ENCODE data around the gene DRC7. TPM values are rescaled to one million over a fixed set of nuclear protein-coding genes. Genes with fewer than 3 reads are reported as not detected.

Gene DRC7
- total and polyA plus RNA-seq, 10 donors: 0.03 to 2.1 (median 0.15) TPM; not detected in 4

DNA sequence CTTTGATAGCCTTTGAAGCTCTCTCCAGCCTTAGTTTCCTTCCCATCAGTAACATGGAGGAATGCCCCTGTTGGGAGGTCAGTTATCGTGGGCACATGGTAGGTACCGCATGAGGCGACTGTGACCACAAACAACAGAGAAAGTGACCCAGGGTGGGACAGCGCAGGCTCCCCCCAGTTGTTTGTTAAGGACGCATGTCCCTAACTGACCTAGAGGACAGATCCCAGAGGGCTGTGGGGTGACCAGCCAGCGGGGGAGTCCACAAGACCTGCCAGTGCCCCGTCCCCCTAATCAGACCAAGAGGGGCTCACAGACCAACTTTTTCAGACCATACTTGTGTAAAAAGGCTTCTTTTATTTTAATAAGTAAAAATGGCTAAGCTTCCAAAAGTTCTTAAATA, 63.3 kb downstream of the DRC7 start:
- H3K27me3 ChIP-seq (replicated peaks in 1 of 7): no peaks in the 10 kb centered on the region
- TF ChIP-seq POLR2A (IDR thresholded peaks at IDR 0.05): no peak
- no peak for TF ChIP-seq POLR2AphosphoS5 (IDR thresholded peaks at IDR 0.05)
- TF ChIP-seq, protein P1, sequence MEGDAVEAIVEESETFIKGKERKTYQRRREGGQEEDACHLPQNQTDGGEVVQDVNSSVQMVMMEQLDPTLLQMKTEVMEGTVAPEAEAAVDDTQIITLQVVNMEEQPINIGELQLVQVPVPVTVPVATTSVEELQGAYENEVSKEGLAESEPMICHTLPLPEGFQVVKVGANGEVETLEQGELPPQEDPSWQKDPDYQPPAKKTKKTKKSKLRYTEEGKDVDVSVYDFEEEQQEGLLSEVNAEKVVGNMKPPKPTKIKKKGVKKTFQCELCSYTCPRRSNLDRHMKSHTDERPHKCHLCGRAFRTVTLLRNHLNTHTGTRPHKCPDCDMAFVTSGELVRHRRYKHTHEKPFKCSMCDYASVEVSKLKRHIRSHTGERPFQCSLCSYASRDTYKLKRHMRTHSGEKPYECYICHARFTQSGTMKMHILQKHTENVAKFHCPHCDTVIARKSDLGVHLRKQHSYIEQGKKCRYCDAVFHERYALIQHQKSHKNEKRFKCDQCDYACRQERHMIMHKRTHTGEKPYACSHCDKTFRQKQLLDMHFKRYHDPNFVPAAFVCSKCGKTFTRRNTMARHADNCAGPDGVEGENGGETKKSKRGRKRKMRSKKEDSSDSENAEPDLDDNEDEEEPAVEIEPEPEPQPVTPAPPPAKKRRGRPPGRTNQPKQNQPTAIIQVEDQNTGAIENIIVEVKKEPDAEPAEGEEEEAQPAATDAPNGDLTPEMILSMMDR (IDR thresholded peaks at IDR 0.05 in 8 of 11, conservative IDR thresholded peaks at IDR 0.05 in 3 of 11): no peak
- no peaks in the 10 kb centered on the region for H3K9me3 ChIP-seq
- H3K4me1 ChIP-seq: peaks cover 0 to 22% (median 7%) of the 10 kb centered on the region in 6 donors
- WGBS, 5 donors: 93 to 95% (median 94%) methylated on average over 7 of the region's 7 CpGs
- H3K27ac ChIP-seq: peak overlapping the region in 1 of 8 donors; percentile 45
- H3K4me3 ChIP-seq: no peak overlapping the region
- no peak for DNase-seq
- intact Hi-C loops (cut with DNase I; ENCODE audit: low total_unique reads): loop anchor here (10.0 kb wide), 2 partner anchors 107 to 247 kb away; partner anchors contain the start of genes USB1 and ZNF319
- H3K36me3 ChIP-seq: peaks cover 0 to 98% (median 19%) of the 10 kb centered on the region in 6 donors

DNA sequence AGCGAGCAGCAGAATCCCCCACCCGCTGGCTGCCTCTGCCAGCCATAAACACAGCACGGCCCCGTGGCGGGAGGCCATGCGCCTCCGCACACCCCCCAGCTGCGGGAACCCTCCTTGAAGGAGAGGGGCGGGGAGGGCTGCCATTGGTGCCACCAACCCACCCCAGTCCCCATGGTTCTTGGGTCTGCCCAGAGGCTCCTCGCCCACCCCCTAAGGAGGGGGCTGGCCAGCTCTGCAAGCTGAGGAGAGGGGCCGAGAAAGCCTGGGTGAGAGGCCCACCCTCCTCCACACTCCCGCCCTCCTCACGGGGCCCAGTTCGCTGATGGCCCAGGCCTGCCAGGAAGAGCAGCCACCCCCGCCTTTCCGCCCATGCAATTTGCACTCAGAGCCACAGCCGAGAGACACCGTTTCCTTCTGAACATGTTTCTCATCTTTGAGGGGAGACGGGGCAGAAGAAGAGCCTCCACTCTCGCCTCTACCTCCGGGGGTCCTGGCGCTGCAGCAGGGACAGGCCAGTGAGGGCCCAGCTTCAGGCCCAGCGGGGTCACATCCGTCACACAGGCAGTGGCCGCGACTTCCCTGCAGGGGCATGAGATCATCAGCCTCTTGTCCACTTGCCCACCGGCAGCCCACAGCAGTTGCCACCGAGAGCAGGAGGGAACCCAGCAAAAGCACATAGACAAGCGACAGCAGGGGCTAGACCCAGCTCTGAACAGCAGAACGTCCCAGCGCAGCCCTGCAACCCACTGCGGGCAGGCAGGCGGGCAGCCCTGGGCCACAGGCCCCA, 63.9 kb downstream of the DRC7 start:
- Histone ChIP-seq H3K36me3 (peaks cover 0 to 98% (median 14%) of the 10 kb centered on the region in 6 donors), H3K27ac (peak overlapping the region in 3 of 8 donors; percentile 13 to 51 (median 42))
- WGBS, 5 donors: 81 to 87% (median 83%) methylated on average over 24 to 33 of the region's 33 CpGs

DNA sequence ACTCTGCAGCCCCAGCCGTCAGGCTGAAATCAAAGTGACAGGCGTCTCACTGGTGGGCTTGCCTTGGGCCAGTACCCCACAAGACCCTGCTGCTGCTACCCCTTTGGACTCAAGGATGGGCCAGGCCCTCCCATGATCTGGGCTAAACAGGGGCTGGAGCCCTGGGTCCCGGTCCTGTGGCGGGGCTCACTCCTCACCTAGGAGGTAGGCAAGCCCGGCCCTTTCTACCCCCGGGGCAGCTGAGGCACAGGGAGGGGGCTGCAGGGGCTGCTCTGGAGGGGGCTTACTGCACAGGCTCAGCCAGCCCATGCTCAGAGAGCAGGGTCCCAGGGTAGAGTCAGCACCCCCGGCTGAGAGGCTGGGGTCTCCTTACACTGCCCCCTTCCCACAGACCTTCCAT, 64.5 kb downstream of the DRC7 start:
- Histone ChIP-seq H3K27me3 (replicated peaks in 1 of 7) (no peaks in the 10 kb centered on the region), H3K9me3 (no peaks in the 10 kb centered on the region), H3K4me3 (no peak overlapping the region), H3K36me3 (peaks cover 0 to 97% (median 10%) of the 10 kb centered on the region in 6 donors), H3K4me1 (peaks cover 0 to 22% (median 7%) of the 10 kb centered on the region in 6 donors), H3K27ac (peak overlapping the region in 3 of 8 donors; percentile 13 to 51 (median 42))
- 78 to 91% (median 90%) methylated on average over 3 to 7 of the region's 7 CpGs for WGBS, 5 donors
- no peak for DNase-seq
- intact Hi-C loops (cut with DNase I; ENCODE audit: low total_unique reads): loop anchor here (10.0 kb wide), 2 partner anchors 106 to 246 kb away; partner anchors contain the start of genes USB1 and ZNF319
- TF ChIP-seq, protein P1 (IDR thresholded peaks at IDR 0.05 in 8 of 11, conservative IDR thresholded peaks at IDR 0.05 in 3 of 11): no peak
- TF ChIP-seq POLR2A (IDR thresholded peaks at IDR 0.05) (no peak), POLR2AphosphoS5 (IDR thresholded peaks at IDR 0.05) (no peak)

More for the DNA sequence above, 63.9 kb downstream of the DRC7 start:
- intact Hi-C loops (cut with DNase I; ENCODE audit: low total_unique reads): loop anchor here (10.0 kb wide), 2 partner anchors 106 to 246 kb away; partner anchors contain the start of genes USB1 and ZNF319
- no peak overlapping the region for H3K4me3 ChIP-seq
- DNase-seq: no peak
- H3K27me3 ChIP-seq (replicated peaks in 1 of 7): no peaks in the 10 kb centered on the region
- peak in 1 of 3 donors; percentile 26 for TF ChIP-seq POLR2AphosphoS5 (IDR thresholded peaks at IDR 0.05)
- TF ChIP-seq, protein P1 (IDR thresholded peaks at IDR 0.05 in 8 of 11, conservative IDR thresholded peaks at IDR 0.05 in 3 of 11): no peak
- H3K9me3 ChIP-seq: no peaks in the 10 kb centered on the region
- peaks cover 0 to 22% (median 7%) of the 10 kb centered on the region in 6 donors for H3K4me1 ChIP-seq

All from spleen (tissue), 11 donors.